ENCODE measurements around the gene FFAR1.

GRCh38 chr19:35305181-35305580 lies 42.5 kb upstream of the FFAR1 start:
- TF ChIP-seq, protein P1, sequence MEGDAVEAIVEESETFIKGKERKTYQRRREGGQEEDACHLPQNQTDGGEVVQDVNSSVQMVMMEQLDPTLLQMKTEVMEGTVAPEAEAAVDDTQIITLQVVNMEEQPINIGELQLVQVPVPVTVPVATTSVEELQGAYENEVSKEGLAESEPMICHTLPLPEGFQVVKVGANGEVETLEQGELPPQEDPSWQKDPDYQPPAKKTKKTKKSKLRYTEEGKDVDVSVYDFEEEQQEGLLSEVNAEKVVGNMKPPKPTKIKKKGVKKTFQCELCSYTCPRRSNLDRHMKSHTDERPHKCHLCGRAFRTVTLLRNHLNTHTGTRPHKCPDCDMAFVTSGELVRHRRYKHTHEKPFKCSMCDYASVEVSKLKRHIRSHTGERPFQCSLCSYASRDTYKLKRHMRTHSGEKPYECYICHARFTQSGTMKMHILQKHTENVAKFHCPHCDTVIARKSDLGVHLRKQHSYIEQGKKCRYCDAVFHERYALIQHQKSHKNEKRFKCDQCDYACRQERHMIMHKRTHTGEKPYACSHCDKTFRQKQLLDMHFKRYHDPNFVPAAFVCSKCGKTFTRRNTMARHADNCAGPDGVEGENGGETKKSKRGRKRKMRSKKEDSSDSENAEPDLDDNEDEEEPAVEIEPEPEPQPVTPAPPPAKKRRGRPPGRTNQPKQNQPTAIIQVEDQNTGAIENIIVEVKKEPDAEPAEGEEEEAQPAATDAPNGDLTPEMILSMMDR (IDR thresholded peaks at IDR 0.05; ENCODE audit: low read length): no peak
- TF ChIP-seq EZH2 (optimal IDR thresholded peaks at IDR 0.05; ENCODE audit: low read depth, low read length): no peak
